Hepatocyte (in vitro differentiated cells): ENCODE results near the gene BCL2. TPM values are rescaled to one million over a fixed set of nuclear protein-coding genes. Genes with fewer than 3 reads are reported as not detected.

Source experiments
- DNase-seq: peaks from one replicate; pipeline ENCODE4 v3.0.0-alpha.2; 2016; ENCODE audit warnings: low spot score
- H2AFZ ChIP-seq: fragments of 200-600 bp; sonication (generic); 2 replicates; pipeline ENCODE4 v1.6.0; 2016; ENCODE audit warnings: antibody characterized with exemption, mild to moderate bottlenecking
- H3K27ac ChIP-seq: fragments of 200-600 bp; sonication (generic); 2 replicates; pipeline ENCODE4 v1.5.1; 2016; ENCODE audit warnings: mild to moderate bottlenecking
- H3K27me3 ChIP-seq: fragments of 200-600 bp; sonication (generic); 2 replicates; pipeline ENCODE4 v1.6.1; 2016
- H3K36me3 ChIP-seq: fragments of 200-600 bp; sonication (generic); replicated peaks from 2 replicates; pipeline ENCODE4 v1.5.1; 2016; ENCODE audit warnings: low read depth; ENCODE audit not compliant: insufficient read depth
- H3K4me1 ChIP-seq: fragments of 200-600 bp; sonication (generic); 2 replicates; pipeline ENCODE4 v1.5.1; 2016; ENCODE audit warnings: mild to moderate bottlenecking, moderate library complexity; ENCODE audit not compliant: insufficient read depth
- H3K4me2 ChIP-seq: fragments of 200-600 bp; sonication (generic); 2 replicates; pipeline ENCODE4 v1.6.0; 2016
- H3K4me3 ChIP-seq: fragments of 200-600 bp; sonication (generic); 2 replicates; pipeline ENCODE4 v1.5.1; 2016; ENCODE audit warnings: mild to moderate bottlenecking
- H3K79me2 ChIP-seq: fragments of 200-600 bp; sonication (generic); 2 replicates; pipeline ENCODE4 v1.6.0; 2017; ENCODE audit warnings: mild to moderate bottlenecking
- H3K9me2 ChIP-seq: fragments of 200-600 bp; sonication (generic); replicated peaks from 2 replicates; pipeline ENCODE4 v1.6.0; 2017; ENCODE audit warnings: mild to moderate bottlenecking; ENCODE audit not compliant: insufficient read depth
- H3K9me3 ChIP-seq: fragments of 200-600 bp; sonication (generic); 2 replicates; pipeline ENCODE4 v1.5.1; 2016; ENCODE audit warnings: low read depth, mild to moderate bottlenecking
- H4K20me1 ChIP-seq: fragments of 200-600 bp; sonication (generic); 2 replicates; pipeline ENCODE4 v1.6.0; 2016; ENCODE audit warnings: mild to moderate bottlenecking; ENCODE audit not compliant: insufficient read depth, poor library complexity, severe bottlenecking
- EZH2 ChIP-seq: fragments of 200-600 bp; sonication (generic); IDR thresholded peaks from 2 replicates; pipeline ENCODE4 v1.6.1; 2016; ENCODE audit warnings: antibody characterized with exemption, mild to moderate bottlenecking, borderline replicate concordance
- EZH2phosphoT487 ChIP-seq: fragments of 200-600 bp; sonication (generic); IDR thresholded peaks from one replicate; pipeline ENCODE4 v1.6.1; 2018; ENCODE audit warnings: antibody characterized with exemption, mild to moderate bottlenecking, low read depth, moderate library complexity; ENCODE audit not compliant: unreplicated experiment, severe bottlenecking
- WGBS: methylation state at CpG from one replicate; pipeline ENCODE4 v1.1.6; 2016; ENCODE audit warnings: low lambda C conversion rate; ENCODE audit errors: missing lambda C conversion rate; 5-methylcytosine and 5-hydroxymethylcytosine counted together
- polyA plus RNA-seq: library from polyadenylated mRNA; unstranded; fragments of >200 nt; fragmentation: Nextera tagmentation; extraction: Ambion mirVana; gene quantifications from 2 replicates; pipeline ENCODE4 v1.2.1, GENCODE V29; 2016
- total RNA-seq: library from RNA; depleted of rRNA; stranded (reverse); fragments of >200 nt; gene quantifications from 2 replicates; pipeline ENCODE4 v1.2.3, GENCODE V29; 2014
- TF ChIP-seq, protein P1 (sequence below): fragments of 200-600 bp; sonication (generic); IDR thresholded peaks from 2 replicates; pipeline ENCODE4 v1.5.1; 2016; ENCODE audit warnings: antibody characterized with exemption, mild to moderate bottlenecking; ENCODE audit not compliant: poor library complexity

BCL2 gene
- total and polyA plus RNA-seq, 2 experiments from 2014 or later = 1.0 to 11.4 TPM

DNA sequence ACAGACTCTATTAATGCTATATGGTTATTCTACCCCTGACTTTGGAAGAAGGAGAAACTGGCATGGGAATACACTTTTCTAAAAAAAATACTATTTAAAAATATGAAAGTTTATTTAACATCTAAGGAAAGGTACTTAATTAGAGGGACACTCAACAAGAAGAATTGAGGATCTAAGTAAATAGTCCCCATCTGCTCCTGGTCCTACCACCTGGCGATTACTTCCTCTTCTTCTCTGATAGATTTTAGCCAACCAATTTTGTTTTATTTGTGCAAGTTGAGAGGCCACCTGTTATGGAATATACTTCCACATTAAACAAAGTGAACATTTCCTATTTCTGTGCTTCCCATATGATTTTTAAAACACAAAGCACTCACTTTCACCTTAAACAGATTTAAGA is 111.7 kb downstream of the BCL2 start:
- Histone ChIP-seq H3K4me2 (no peak overlapping the region), H3K36me3 (no peaks in the 10 kb centered on the region), H3K27me3 (no peaks in the 10 kb centered on the region), H3K4me1 (no peaks in the 10 kb centered on the region), H4K20me1 (no peaks in the 10 kb centered on the region), H3K4me3 (no peak overlapping the region), H3K9me3 (no peaks in the 10 kb centered on the region), H2AFZ (no peak overlapping the region), H3K27ac (no peak overlapping the region), H3K79me2 (no peaks in the 10 kb centered on the region), H3K9me2 (no peaks in the 10 kb centered on the region)
- TF ChIP-seq, protein P1, sequence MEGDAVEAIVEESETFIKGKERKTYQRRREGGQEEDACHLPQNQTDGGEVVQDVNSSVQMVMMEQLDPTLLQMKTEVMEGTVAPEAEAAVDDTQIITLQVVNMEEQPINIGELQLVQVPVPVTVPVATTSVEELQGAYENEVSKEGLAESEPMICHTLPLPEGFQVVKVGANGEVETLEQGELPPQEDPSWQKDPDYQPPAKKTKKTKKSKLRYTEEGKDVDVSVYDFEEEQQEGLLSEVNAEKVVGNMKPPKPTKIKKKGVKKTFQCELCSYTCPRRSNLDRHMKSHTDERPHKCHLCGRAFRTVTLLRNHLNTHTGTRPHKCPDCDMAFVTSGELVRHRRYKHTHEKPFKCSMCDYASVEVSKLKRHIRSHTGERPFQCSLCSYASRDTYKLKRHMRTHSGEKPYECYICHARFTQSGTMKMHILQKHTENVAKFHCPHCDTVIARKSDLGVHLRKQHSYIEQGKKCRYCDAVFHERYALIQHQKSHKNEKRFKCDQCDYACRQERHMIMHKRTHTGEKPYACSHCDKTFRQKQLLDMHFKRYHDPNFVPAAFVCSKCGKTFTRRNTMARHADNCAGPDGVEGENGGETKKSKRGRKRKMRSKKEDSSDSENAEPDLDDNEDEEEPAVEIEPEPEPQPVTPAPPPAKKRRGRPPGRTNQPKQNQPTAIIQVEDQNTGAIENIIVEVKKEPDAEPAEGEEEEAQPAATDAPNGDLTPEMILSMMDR = no peak
- no peak for TF ChIP-seq EZH2phosphoT487
- TF ChIP-seq EZH2 = no peak
- WGBS = 100% methylated on average over 1 of the region's 1 CpG
- no peak for DNase-seq

DNA sequence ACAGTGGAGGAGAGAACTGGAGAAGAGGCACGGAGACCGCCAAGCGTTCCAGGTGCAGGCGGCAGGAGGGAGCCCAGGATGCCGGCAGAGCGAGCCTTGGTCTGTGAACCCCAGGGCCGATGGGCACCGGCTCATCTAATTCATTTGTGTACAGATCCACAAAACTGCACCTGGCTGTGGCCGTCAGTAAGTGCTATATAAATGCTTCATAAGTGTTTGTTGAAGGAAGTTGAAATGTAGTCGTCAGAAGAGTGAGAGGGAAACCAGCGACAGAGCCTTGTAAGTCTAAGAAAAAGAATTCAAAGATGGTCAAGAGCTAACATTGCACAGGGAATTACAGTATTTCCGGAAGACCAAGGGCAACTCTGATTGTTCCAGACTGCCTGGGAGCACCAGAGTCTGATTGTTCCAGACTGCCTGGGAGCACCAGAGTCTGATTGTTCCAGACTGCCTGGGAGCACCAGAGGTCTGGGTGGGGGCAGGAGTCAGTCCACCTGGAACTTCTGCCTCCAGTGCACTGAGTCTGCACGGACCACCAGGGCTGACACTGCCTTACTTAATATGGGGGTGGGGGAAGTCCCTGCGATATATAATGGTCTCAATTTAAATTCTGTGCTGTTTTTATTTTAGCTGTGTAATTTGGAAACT is 112.3 kb downstream of the BCL2 start:
- Histone ChIP-seq H3K4me1 (no peaks in the 10 kb centered on the region), H3K27ac (peak overlapping the region; percentile 2), H4K20me1 (no peaks in the 10 kb centered on the region), H3K36me3 (no peaks in the 10 kb centered on the region), H3K9me2 (no peaks in the 10 kb centered on the region), H3K79me2 (no peaks in the 10 kb centered on the region), H3K4me2 (peak overlapping the region; percentile 25), H3K9me3 (no peaks in the 10 kb centered on the region), H3K27me3 (no peaks in the 10 kb centered on the region), H3K4me3 (no peak overlapping the region), H2AFZ (no peak overlapping the region)
- DNase-seq = no peak
- TF ChIP-seq EZH2phosphoT487 (no peak), EZH2 (no peak)
- TF ChIP-seq, protein P1 = no peak
- 76% methylated on average over 14 of the region's 14 CpGs for WGBS

GRCh38 chr18:63206433-63207142 is 113.0 kb downstream of the BCL2 start:
- Histone ChIP-seq H3K4me1 (no peaks in the 10 kb centered on the region), H4K20me1 (no peaks in the 10 kb centered on the region), H3K36me3 (no peaks in the 10 kb centered on the region), H3K27ac (peak overlapping the region; percentile 2), H3K9me3 (no peaks in the 10 kb centered on the region), H3K27me3 (no peaks in the 10 kb centered on the region), H3K4me3 (no peak overlapping the region), H3K79me2 (no peaks in the 10 kb centered on the region), H3K4me2 (peak overlapping the region; percentile 25), H2AFZ (no peak overlapping the region), H3K9me2 (no peaks in the 10 kb centered on the region)
- no peak for DNase-seq
- TF ChIP-seq, protein P1 = no peak
- TF ChIP-seq EZH2phosphoT487 (no peak), EZH2 (no peak)
- 70% methylated on average over 10 of the region's 13 CpGs for WGBS
